Ishikawa (cell line): ENCODE data around the gene SYNGR4.

Experiments used
- CEBPB ChIP-seq: IDR thresholded peaks from 2 replicates; pipeline ENCODE4 v1.6.1; 2012
- CREB1 ChIP-seq: IDR thresholded peaks from 2 replicates; pipeline ENCODE4 v1.6.1; 2012; ENCODE audit warnings: low read depth
- EGR1 ChIP-seq: IDR thresholded peaks from 2 replicates; pipeline ENCODE4 v1.6.1; 2012
- EP300 ChIP-seq: IDR thresholded peaks from 2 replicates; pipeline ENCODE4 v1.6.1; 2012; ENCODE audit warnings: borderline replicate concordance
- FOXM1 ChIP-seq: IDR thresholded peaks from 2 replicates; pipeline ENCODE4 v1.6.1; 2012; ENCODE audit warnings: low read depth, borderline replicate concordance
- NFIC ChIP-seq: IDR thresholded peaks from 2 replicates; pipeline ENCODE4 v1.6.1; 2012
- RAD21 ChIP-seq: IDR thresholded peaks from 2 replicates; pipeline ENCODE4 v1.6.1; 2012; ENCODE audit warnings: low read depth
- REST ChIP-seq: IDR thresholded peaks from 2 replicates; pipeline ENCODE4 v1.6.1; 2012; ENCODE audit warnings: low read depth, mild to moderate bottlenecking
- TAF1 ChIP-seq: IDR thresholded peaks from 2 replicates; pipeline ENCODE4 v1.6.1; 2012; ENCODE audit warnings: low read depth, mild to moderate bottlenecking
- YY1 ChIP-seq: IDR thresholded peaks from 2 replicates; pipeline ENCODE4 v1.6.1; 2012; ENCODE audit warnings: low read depth
- ZBTB7A ChIP-seq: IDR thresholded peaks from 2 replicates; pipeline ENCODE4 v1.6.1; 2012; ENCODE audit warnings: low read depth
- TF ChIP-seq, protein P1 (sequence below): IDR thresholded peaks from 2 replicates; pipeline ENCODE4 v1.6.1; 2012

DNA sequence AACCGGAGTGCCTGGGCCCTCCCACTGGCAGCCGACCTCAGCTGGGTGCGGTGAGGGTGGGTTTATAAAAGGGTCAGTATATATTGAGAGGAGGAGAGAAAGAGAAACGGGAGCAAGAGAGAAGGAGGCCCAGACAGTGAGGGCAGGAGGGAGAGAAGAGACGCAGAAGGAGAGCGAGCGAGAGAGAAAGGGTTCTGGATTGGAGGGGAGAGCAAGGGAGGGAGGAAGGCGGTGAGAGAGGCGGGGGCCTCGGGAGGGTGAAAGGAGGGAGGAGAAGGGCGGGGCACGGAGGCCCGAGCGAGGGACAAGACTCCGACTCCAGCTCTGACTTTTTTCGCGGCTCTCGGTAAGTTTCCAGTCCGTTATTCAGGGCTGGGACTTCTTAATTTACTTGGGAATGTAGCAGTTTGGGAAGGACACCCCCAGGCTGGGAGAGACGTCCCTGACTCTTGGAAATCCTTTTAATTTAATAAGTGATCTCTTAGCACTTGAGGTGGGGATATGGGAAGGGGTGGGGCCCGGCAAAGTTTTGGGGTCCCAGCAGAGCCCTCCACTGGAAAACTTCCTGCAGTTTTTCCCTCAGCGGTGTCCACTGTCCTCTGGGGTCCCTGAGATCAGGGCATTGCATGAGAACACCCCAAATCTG lies 38.8 kb upstream of the SYNGR4 start, which contains the start of gene EMP3:
- TF ChIP-seq, protein P1, sequence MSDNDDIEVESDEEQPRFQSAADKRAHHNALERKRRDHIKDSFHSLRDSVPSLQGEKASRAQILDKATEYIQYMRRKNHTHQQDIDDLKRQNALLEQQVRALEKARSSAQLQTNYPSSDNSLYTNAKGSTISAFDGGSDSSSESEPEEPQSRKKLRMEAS = no peak
- TF ChIP-seq REST = no peak
- no peak for TF ChIP-seq CEBPB
- TF ChIP-seq TAF1 = no peak
- TF ChIP-seq FOXM1 = no peak
- no peak for TF ChIP-seq CREB1
- no peak for TF ChIP-seq EP300
- no peak for TF ChIP-seq NFIC
- no peak for TF ChIP-seq YY1
- no peak for TF ChIP-seq RAD21
- TF ChIP-seq ZBTB7A = no peak
- TF ChIP-seq EGR1 = no peak
